Fibroblast of lung (primary cell): ENCODE measurements around the gene ARHGAP35. TPM values are rescaled to one million over a fixed set of nuclear protein-coding genes. Genes with fewer than 3 reads are reported as not detected.
A peak's percentile ranks its signal among the peaks of the same experiment; 100 is the strongest.

Experiments
- DNase-seq, 2 donors: peaks; one replicate each; pipeline versions ENCODE4 v3.0.0 to v3.0.0-alpha.2; 2010; ENCODE audit warnings: low read depth in 2 of 2
- H2AFZ ChIP-seq: 2 replicates; pipeline ENCODE4 v1.5.1; 2012; ENCODE audit warnings: low read length, control low read depth, inconsistent platforms
- H3K27ac ChIP-seq: 2 replicates; pipeline ENCODE4 v1.5.1; 2011; ENCODE audit warnings: low read length, control low read depth; ENCODE audit not compliant: insufficient read depth
- H3K27me3 ChIP-seq: 2 replicates; pipeline ENCODE4 v1.5.1; 2011; ENCODE audit warnings: mild to moderate bottlenecking, low read length; ENCODE audit not compliant: control insufficient read depth, insufficient read depth
- H3K36me3 ChIP-seq: 2 replicates; pipeline ENCODE4 v1.5.1; 2011; ENCODE audit warnings: low read length; ENCODE audit not compliant: control insufficient read depth, insufficient read depth
- H3K4me1 ChIP-seq: 2 replicates; pipeline ENCODE4 v1.5.1; 2011; ENCODE audit warnings: low read length; ENCODE audit not compliant: control insufficient read depth, insufficient read depth; ENCODE audit errors: extremely low read depth
- H3K4me2 ChIP-seq: 2 replicates; pipeline ENCODE4 v1.5.1; 2011; ENCODE audit warnings: low read length, control low read depth; ENCODE audit not compliant: insufficient read depth; ENCODE audit errors: extremely low read depth
- H3K4me3 ChIP-seq, 4 experiments: fragments of 200-600 bp in 1 of 4; sonication (generic) in 1 of 4; replicated peaks in 1 of 4; 2 replicates each; pipeline ENCODE4 v1.5.1; 2011 to 2016; ENCODE audit warnings: low read length in 4 of 4, low read depth in 3 of 4, mild to moderate bottlenecking in 3 of 4, control low read depth in 2 of 4, inconsistent platforms in 1 of 4, mixed read lengths in 1 of 4; ENCODE audit not compliant: insufficient read depth in 1 of 4; ENCODE audit errors: control extremely low read depth in 1 of 4
- H3K79me2 ChIP-seq: 2 replicates; pipeline ENCODE4 v1.5.1; 2012; ENCODE audit warnings: mild to moderate bottlenecking, low read length, inconsistent platforms; ENCODE audit not compliant: control insufficient read depth, insufficient read depth
- H3K9ac ChIP-seq: 2 replicates; pipeline ENCODE4 v1.5.1; 2011; ENCODE audit warnings: mild to moderate bottlenecking, low read length, control low read depth; ENCODE audit not compliant: insufficient read depth
- H3K9me3 ChIP-seq: 2 replicates; pipeline ENCODE4 v1.5.1; 2012; ENCODE audit warnings: low read depth, low read length; ENCODE audit not compliant: control insufficient read depth, insufficient read depth
- H4K20me1 ChIP-seq: 2 replicates; pipeline ENCODE4 v1.5.1; 2011; ENCODE audit warnings: low read length; ENCODE audit not compliant: control insufficient read depth, insufficient read depth; ENCODE audit errors: extremely low read depth
- EZH2 ChIP-seq: IDR thresholded peaks from 2 replicates; pipeline ENCODE4 v1.5.1; 2012; ENCODE audit warnings: low read length, control low read depth, mild to moderate bottlenecking; ENCODE audit errors: missing control alignments
- polyA plus RNA-seq, 2 donors: library from polyadenylated mRNA; depleted of rRNA in 1 of 2; stranded (reverse) in 1 of 2; unstranded in 1 of 2; fragments of >200 nt; gene quantifications; 2 replicates each; pipeline ENCODE4 v1.2.1, GENCODE V29; 2011 to 2012; ENCODE audit warnings: missing spikeins in 1 of 2
- total RNA-seq: library from RNA; depleted of rRNA; stranded (reverse); fragments of >200 nt; gene quantifications from 2 replicates; pipeline ENCODE4 v1.2.1, GENCODE V29; 2014
- TF ChIP-seq, protein P1 (sequence below), 2 donors: IDR thresholded peaks in 1 of 2; conservative IDR thresholded peaks in 1 of 2; 1 replicate in 1 of 2; 2 replicates in 1 of 2; pipeline ENCODE4 v1.5.1; 2011 to 2012; ENCODE audit warnings: low read length in 2 of 2, control low read depth in 1 of 2, inconsistent platforms in 1 of 2, low read depth in 1 of 2, mild to moderate bottlenecking in 1 of 2

Gene ARHGAP35
- total and polyA plus RNA-seq, 2 donors (not counting 1 experiment from before 2014, with no cell fraction given), result 26.0 to 47.6 TPM

DNA sequence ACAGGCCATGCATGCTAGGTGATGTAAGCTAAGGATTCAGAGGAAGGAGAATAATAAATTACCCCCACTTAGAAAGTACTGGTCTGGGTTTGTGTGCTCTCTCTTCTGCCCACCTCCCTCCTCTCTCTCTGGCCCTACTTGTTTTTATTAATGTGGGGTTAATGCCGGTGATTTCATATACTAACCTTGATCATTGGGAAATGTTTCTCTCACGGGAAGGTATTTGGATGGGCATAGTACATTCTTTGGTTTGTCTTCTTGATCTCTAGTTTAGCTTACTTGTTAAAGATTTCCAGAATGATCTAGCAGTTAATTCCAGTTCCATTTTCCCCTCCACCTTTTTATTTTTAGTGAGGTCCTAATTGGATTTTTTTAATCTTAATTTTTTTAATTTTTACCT lies 24.6 kb downstream of the ARHGAP35 start:
- H3K79me2 ChIP-seq, result peaks cover 54% of the 10 kb centered on the region
- H3K36me3 ChIP-seq, result no peaks in the 10 kb centered on the region
- peaks cover 2% of the 10 kb centered on the region for H3K4me1 ChIP-seq
- no peaks in the 10 kb centered on the region for H3K9me3 ChIP-seq
- H3K27me3 ChIP-seq, result no peaks in the 10 kb centered on the region
- no peak overlapping the region for H2AFZ ChIP-seq
- H3K4me2 ChIP-seq, result no peak overlapping the region
- no peak overlapping the region for H3K4me3 ChIP-seq
- no peak overlapping the region for H3K9ac ChIP-seq
- DNase-seq, result no peak
- peaks cover under 1% of the 10 kb centered on the region for H4K20me1 ChIP-seq
- TF ChIP-seq, protein P1, sequence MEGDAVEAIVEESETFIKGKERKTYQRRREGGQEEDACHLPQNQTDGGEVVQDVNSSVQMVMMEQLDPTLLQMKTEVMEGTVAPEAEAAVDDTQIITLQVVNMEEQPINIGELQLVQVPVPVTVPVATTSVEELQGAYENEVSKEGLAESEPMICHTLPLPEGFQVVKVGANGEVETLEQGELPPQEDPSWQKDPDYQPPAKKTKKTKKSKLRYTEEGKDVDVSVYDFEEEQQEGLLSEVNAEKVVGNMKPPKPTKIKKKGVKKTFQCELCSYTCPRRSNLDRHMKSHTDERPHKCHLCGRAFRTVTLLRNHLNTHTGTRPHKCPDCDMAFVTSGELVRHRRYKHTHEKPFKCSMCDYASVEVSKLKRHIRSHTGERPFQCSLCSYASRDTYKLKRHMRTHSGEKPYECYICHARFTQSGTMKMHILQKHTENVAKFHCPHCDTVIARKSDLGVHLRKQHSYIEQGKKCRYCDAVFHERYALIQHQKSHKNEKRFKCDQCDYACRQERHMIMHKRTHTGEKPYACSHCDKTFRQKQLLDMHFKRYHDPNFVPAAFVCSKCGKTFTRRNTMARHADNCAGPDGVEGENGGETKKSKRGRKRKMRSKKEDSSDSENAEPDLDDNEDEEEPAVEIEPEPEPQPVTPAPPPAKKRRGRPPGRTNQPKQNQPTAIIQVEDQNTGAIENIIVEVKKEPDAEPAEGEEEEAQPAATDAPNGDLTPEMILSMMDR (conservative IDR thresholded peaks at IDR 0.05 in 1 of 2, IDR thresholded peaks at IDR 0.05 in 1 of 2; ENCODE audit: low read depth in 1 of 2, low read length in 2 of 2), result no peak
- no peak for TF ChIP-seq EZH2
- H3K27ac ChIP-seq, result no peak overlapping the region

DNA sequence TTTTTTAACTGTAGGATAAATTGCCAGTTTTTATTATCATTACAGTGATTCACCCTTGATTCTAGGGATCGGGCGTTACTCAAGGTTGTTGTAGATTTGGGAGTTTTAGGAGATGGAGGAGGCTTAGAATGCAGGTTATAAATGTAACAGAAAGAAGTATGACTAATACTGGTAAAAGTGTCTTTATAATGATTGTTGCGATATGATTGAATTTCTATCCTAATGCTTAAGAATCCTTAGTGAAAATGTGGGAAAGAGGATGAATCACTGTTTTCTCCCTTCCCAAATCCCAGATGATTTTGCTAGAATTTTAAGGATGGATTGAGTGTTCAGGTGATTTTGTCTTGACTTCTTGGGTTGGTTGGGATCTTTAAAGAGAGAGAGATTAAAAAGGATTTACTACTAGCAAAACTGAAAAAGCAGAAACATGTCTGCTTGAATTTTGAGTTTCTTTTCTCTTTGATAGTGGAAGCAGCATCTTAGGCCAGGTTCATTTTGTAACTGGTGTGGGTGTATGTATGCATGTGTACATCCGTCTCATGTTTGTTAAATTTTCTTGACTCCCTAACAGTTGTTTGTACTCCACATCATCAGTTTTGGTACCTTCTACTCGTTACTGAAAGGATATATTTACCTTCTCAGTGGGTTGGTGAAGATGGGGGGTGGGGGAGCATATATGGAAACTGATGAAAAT lies 25.9 kb downstream of the ARHGAP35 start:
- H3K36me3 ChIP-seq, result no peaks in the 10 kb centered on the region
- H3K27me3 ChIP-seq, result no peaks in the 10 kb centered on the region
- peaks cover 3% of the 10 kb centered on the region for H4K20me1 ChIP-seq
- H3K4me3 ChIP-seq, result no peak overlapping the region
- H3K9me3 ChIP-seq, result no peaks in the 10 kb centered on the region
- no peak overlapping the region for H3K27ac ChIP-seq
- TF ChIP-seq EZH2, result no peak
- TF ChIP-seq, protein P1 (conservative IDR thresholded peaks at IDR 0.05 in 1 of 2, IDR thresholded peaks at IDR 0.05 in 1 of 2; ENCODE audit: low read depth in 1 of 2, low read length in 2 of 2), result no peak
- no peak overlapping the region for H2AFZ ChIP-seq
- peak in 1 of 2 donors; percentile 73 for DNase-seq
- peaks cover 8% of the 10 kb centered on the region for H3K4me1 ChIP-seq
- H3K9ac ChIP-seq, result no peak overlapping the region
- no peak overlapping the region for H3K4me2 ChIP-seq
- H3K79me2 ChIP-seq, result peaks cover 52% of the 10 kb centered on the region

DNA sequence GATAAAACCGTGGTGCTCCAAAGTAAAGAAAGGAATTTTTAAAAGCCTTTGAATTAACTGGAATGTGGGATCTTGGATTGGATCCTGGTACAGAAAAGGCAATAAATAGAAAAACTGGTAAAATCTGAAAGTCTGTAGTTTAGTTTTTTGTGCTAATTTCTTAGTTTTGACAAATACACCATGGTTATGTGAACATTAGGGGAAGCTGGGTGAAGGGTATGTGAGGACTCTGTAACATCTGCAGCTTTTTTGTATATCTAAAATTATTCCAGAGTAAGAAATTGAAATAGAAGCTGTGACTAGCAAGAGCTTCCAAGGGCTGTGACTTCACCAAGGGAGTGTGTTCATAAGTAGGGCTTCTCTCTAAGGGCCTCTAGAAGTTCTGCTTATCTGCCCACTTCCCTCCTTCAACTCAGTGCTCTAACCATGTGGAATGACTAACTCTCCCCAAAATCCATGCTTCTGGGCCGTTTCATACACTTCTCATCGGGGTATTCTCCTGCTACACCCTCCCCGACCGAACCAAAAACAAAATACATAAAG lies 26.5 kb downstream of the ARHGAP35 start:
- no peaks in the 10 kb centered on the region for H3K36me3 ChIP-seq
- peaks cover 8% of the 10 kb centered on the region for H3K4me1 ChIP-seq
- no peaks in the 10 kb centered on the region for H3K9me3 ChIP-seq
- no peak overlapping the region for H3K4me2 ChIP-seq
- TF ChIP-seq, protein P1 (conservative IDR thresholded peaks at IDR 0.05 in 1 of 2, IDR thresholded peaks at IDR 0.05 in 1 of 2; ENCODE audit: low read depth in 1 of 2, low read length in 2 of 2), result no peak
- TF ChIP-seq EZH2, result no peak
- H3K4me3 ChIP-seq, result no peak overlapping the region
- no peak overlapping the region for H3K27ac ChIP-seq
- H3K79me2 ChIP-seq, result peaks cover 52% of the 10 kb centered on the region
- H2AFZ ChIP-seq, result no peak overlapping the region
- H3K9ac ChIP-seq, result no peak overlapping the region
- DNase-seq, result peak in 1 of 2 donors; percentile 59
- H4K20me1 ChIP-seq, result peaks cover 3% of the 10 kb centered on the region
- H3K27me3 ChIP-seq, result no peaks in the 10 kb centered on the region
